ENCODE results near the gene TJP3. TPM values are rescaled to one million over a fixed set of nuclear protein-coding genes. Genes with fewer than 3 reads are reported as not detected.

The TJP3 gene
- total and polyA plus RNA-seq, 10 of the 15 experiments (the other 5 are each of a cell fraction or from before 2014, with no cell fraction given), result 0.04 to 1.2 (median 0.29) TPM; not detected in 6

DNA sequence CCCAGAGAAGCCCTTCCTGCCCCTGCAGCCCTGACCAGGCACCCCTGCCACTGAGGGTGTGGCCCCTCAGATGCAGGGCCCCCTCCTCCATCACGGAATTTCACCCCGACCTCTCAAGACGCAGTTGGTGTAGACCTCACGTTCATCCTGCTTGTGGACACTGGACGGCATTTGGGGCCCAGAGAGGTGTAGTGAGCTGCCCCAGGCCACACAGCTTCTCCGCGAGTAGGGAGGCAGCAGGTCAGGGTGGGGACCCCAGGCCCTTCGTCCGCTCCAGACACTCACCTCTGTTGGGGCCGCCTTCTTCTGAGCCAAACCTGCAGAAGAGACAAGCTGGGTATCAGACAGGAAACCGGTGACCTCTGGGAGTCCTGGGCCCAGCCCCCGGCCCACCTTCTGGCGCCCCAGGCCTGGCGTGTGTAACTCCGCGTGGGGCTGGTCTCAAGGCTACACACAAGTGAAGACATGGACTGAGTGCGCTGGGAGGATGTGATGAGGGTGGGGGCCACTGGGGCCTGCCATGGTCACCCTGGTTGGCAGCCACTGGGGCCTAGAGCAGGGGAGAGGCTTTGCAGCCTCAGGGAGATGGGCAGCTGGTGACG is 41.0 kb upstream of the TJP3 start:
- H3K4me2 ChIP-seq (ENCODE audit: control insufficient read depth, insufficient read depth), result no peak overlapping the region
- H3K9ac ChIP-seq (ENCODE audit: control insufficient read depth, insufficient read depth, low read length), result no peak overlapping the region
- no peak for ATAC-seq
- ChIA-PET POLR2A (interaction anchor here (1.7 kb wide), 1 partner anchor 32 kb away, joined by 5 read pairs; no protein-coding TSS in a partner anchor), RAD21 (ENCODE audit: unreplicated experiment) (interaction anchor here (0.8 to 2.2 kb wide), 3 partner anchors 32 to 39 kb away, joined by 3 to 6 read pairs (median 4); no protein-coding TSS in a partner anchor), CTCF (interaction anchor here (0.7 to 3.8 kb wide), 5 partner anchors 31 to 122 kb away, joined by 3 to 22 read pairs (median 3); partner anchors contain the start of gene PIP5K1C), SMC1A (ENCODE audit: uncharacterized antibody, unreplicated experiment) (interaction anchor here (0.5 kb wide), 1 partner anchor 92 kb away, joined by 3 read pairs; no protein-coding TSS in a partner anchor)
- intact Hi-C loops (cut with micrococcal nuclease; ENCODE audit: unreplicated experiment) (no loop called here), in situ Hi-C loops (cut with MboI) (loop anchor here (10.0 kb wide), 1 partner anchor 538 kb away; no protein-coding TSS in a partner anchor)
- H2AFZ ChIP-seq (ENCODE audit: control insufficient read depth, low read depth, low read length), result no peak overlapping the region
- no peak for TF ChIP-seq POLR2A (IDR thresholded peaks at IDR 0.05; ENCODE audit: low read depth, low read length)
- no peak for TF ChIP-seq CHD4 (IDR thresholded peaks at IDR 0.05)
- no peak for TF ChIP-seq HDAC6 (IDR thresholded peaks at IDR 0.05; ENCODE audit: unreplicated experiment)
- TF ChIP-seq TCF3 (IDR thresholded peaks at IDR 0.05; ENCODE audit: borderline replicate concordance, insufficient read depth, low read depth, low read length), result no peak
- no peak for TF ChIP-seq NFIC (IDR thresholded peaks at IDR 0.05; ENCODE audit: low read depth, low read length)
- TF ChIP-seq, protein P1, sequence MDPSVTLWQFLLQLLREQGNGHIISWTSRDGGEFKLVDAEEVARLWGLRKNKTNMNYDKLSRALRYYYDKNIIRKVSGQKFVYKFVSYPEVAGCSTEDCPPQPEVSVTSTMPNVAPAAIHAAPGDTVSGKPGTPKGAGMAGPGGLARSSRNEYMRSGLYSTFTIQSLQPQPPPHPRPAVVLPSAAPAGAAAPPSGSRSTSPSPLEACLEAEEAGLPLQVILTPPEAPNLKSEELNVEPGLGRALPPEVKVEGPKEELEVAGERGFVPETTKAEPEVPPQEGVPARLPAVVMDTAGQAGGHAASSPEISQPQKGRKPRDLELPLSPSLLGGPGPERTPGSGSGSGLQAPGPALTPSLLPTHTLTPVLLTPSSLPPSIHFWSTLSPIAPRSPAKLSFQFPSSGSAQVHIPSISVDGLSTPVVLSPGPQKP (IDR thresholded peaks at IDR 0.05; ENCODE audit: low read depth, low read length), result no peak
- TF ChIP-seq LARP7 (IDR thresholded peaks at IDR 0.05), result no peak
- no peak for TF ChIP-seq EP300 (IDR thresholded peaks at IDR 0.05; ENCODE audit: borderline replicate concordance in 1 of 2, control insufficient read depth in 1 of 2, low read depth in 2 of 2, low read length in 2 of 2)
- TF ChIP-seq PAX8 (IDR thresholded peaks at IDR 0.05), result no peak
- TF ChIP-seq BACH1 (IDR thresholded peaks at IDR 0.05; ENCODE audit: borderline replicate concordance), result no peak
- no peak for TF ChIP-seq HSF1 (IDR thresholded peaks at IDR 0.05; ENCODE audit: low read depth, low read length)
- TF ChIP-seq TBL1XR1 (IDR thresholded peaks at IDR 0.05; ENCODE audit: low read depth, low read length), result no peak
- no peak for TF ChIP-seq DPF2 (IDR thresholded peaks at IDR 0.05)
- no peak for TF ChIP-seq ETV6 (conservative IDR thresholded peaks at IDR 0.05 in 1 of 2, IDR thresholded peaks at IDR 0.05 in 1 of 2; ENCODE audit: borderline replicate concordance in 1 of 2, low read depth in 1 of 2)
- TF ChIP-seq RFX5 (IDR thresholded peaks at IDR 0.05; ENCODE audit: low read depth, low read length), result no peak
- TF ChIP-seq SPI1 (IDR thresholded peaks at IDR 0.05; ENCODE audit: borderline replicate concordance, insufficient read depth, low read depth, low read length), result no peak
- TF ChIP-seq MXI1 (IDR thresholded peaks at IDR 0.05; ENCODE audit: low read depth, low read length), result no peak
- no peak for TF ChIP-seq CBX3 (IDR thresholded peaks at IDR 0.05; ENCODE audit: borderline replicate concordance, low read depth)
- peaks cover 23% of the 10 kb centered on the region for H3K4me1 ChIP-seq (ENCODE audit: control insufficient read depth, insufficient read depth, low read length)
- no peak for FAIRE-seq
- no peaks in the 10 kb centered on the region for H3K79me2 ChIP-seq (ENCODE audit: control insufficient read depth, insufficient read depth, low read length)
- H4K20me1 ChIP-seq (ENCODE audit: control insufficient read depth, insufficient read depth), result no peaks in the 10 kb centered on the region
- no peak overlapping the region for H3K4me3 ChIP-seq
- no TSS peak for BruUV-seq (replicated peaks)
- DNase-seq (ENCODE audit: low read depth, low spot score), result no peak
- 93% methylated on average over 18 of the region's 18 CpGs for WGBS (ENCODE audit: insufficient coverage, insufficient replicate concordance, low lambda C conversion rate, missing lambda C conversion rate)
- peaks cover 0 to 4% of the 10 kb centered on the region in 2 experiments; a peak in 2 of 4 replicates for H3K36me3 ChIP-seq (ENCODE audit: control insufficient read depth in 2 of 2, insufficient read depth in 2 of 2, low read length in 1 of 2)
- no peak overlapping the region for H3K27ac ChIP-seq (ENCODE audit: control insufficient read depth, insufficient read depth)
- H3K9me3 ChIP-seq (replicated peaks; ENCODE audit: control insufficient read depth, insufficient read depth, low read length), result no peaks in the 10 kb centered on the region
- no peaks in the 10 kb centered on the region for H3K27me3 ChIP-seq (replicated peaks in 1 of 2; ENCODE audit: control insufficient read depth in 2 of 2, insufficient read depth in 2 of 2, low read length in 1 of 2)

Data from GM12878 (cell line).